Panc1 (cell line): ENCODE data around the gene EIF3F.

ENCODE experiments used
- CTCF ChIP-seq: fragments of 450-650 bp; IDR thresholded peaks from 2 replicates; pipeline ENCODE4 v1.5.1; 2017; ENCODE audit warnings: mild to moderate bottlenecking
- POLR2AphosphoS5 ChIP-seq: IDR thresholded peaks from 2 replicates; pipeline ENCODE4 v1.6.1; 2012; ENCODE audit warnings: mild to moderate bottlenecking, low read depth, low read length, moderate library complexity
- REST ChIP-seq, 2 experiments: IDR thresholded peaks; 2 replicates each; pipeline ENCODE4 v1.6.1; 2011 to 2012; ENCODE audit warnings: low read depth in 2 of 2, control low read depth in 1 of 2, low read length in 1 of 2, mild to moderate bottlenecking in 1 of 2, moderate library complexity in 1 of 2; ENCODE audit not compliant: insufficient read depth in 1 of 2
- TCF7L2 ChIP-seq: IDR thresholded peaks from 2 replicates; pipeline ENCODE4 v1.6.1; 2011; ENCODE audit warnings: mild to moderate bottlenecking, low read depth, low read length, inconsistent platforms

- TF ChIP-seq POLR2AphosphoS5 (no peak), CTCF (no peak), REST (IDR thresholded peaks at IDR 0.05; ENCODE audit: insufficient read depth in 1 of 2, low read depth in 2 of 2, low read length in 1 of 2) (no peak), TCF7L2 (no peak)
Measured at GRCh38 chr11:8025816-8026215, 38.7 kb downstream of the EIF3F start.
